IMR-90 (cell line): ENCODE measurements around the gene C12orf54. TPM values are rescaled to one million over a fixed set of nuclear protein-coding genes. Genes with fewer than 3 reads are reported as not detected.

Experiments used
- ATAC-seq: fragments of 200-7000 bp; cut with Tn5 transposase; 2 replicates; pipeline ENCODE4 v1.9.1; 2020; ENCODE audit warnings: low read depth, mild to moderate bottlenecking, moderate library complexity
- BruUV-seq: library from RNA; stranded (reverse); fragments of 400-500 nt; replicated peaks from 2 replicates; lab custom pipeline; 2021; lab: Mats Ljungman, UMichigan
- CTCF ChIA-PET: fragments of 300-600 bp; formaldehyde crosslinking; extraction: SDS; loops from one replicate; lab custom pipeline; 2021; ENCODE audit warnings: antibody characterized with exemption; lab: Yijun Ruan, JAX
- POLR2A ChIA-PET: fragments of 300-600 bp; sonication (Branson Sonifier 250); formaldehyde crosslinking; loops from one replicate; lab custom pipeline; 2022; ENCODE audit warnings: antibody characterized with exemption; ENCODE audit not compliant: unreplicated experiment; lab: Charles Lee
- DNase-seq: peaks from one replicate; pipeline ENCODE4 v3.0.0; 2013
- H2AFZ ChIP-seq: replicated peaks from 2 replicates; pipeline ENCODE3; 2013; ENCODE audit warnings: low read length, mild to moderate bottlenecking; ENCODE audit not compliant: poor library complexity
- H2AK5ac ChIP-seq: 2 replicates; pipeline ENCODE4 v1.6.1; 2013; ENCODE audit warnings: low read depth, low read length, inconsistent platforms
- H2AK9ac ChIP-seq: replicated peaks from 2 replicates; pipeline ENCODE3; 2013; ENCODE audit warnings: mild to moderate bottlenecking, low read depth, low read length, moderate library complexity; ENCODE audit not compliant: poor library complexity
- H2BK120ac ChIP-seq: 2 replicates; pipeline ENCODE4 v1.6.1; 2013; ENCODE audit warnings: low read depth, low read length, inconsistent platforms
- H2BK15ac ChIP-seq: 3 replicates; pipeline ENCODE4 v1.6.1; 2013; ENCODE audit warnings: low read depth, low read length, inconsistent platforms
- H2BK20ac ChIP-seq: 2 replicates; pipeline ENCODE4 v1.6.1; 2013; ENCODE audit warnings: low read depth, mild to moderate bottlenecking, inconsistent platforms, low read length, moderate library complexity
- H2BK5ac ChIP-seq: 2 replicates; pipeline ENCODE4 v1.6.1; 2013; ENCODE audit warnings: mild to moderate bottlenecking, low read depth, low read length, inconsistent platforms; ENCODE audit not compliant: poor library complexity, severe bottlenecking
- H3K14ac ChIP-seq: replicated peaks from 2 replicates; pipeline ENCODE4 v1.6.1; 2013; ENCODE audit warnings: low read depth, low read length, inconsistent platforms
- H3K18ac ChIP-seq: 2 replicates; pipeline ENCODE4 v1.6.1; 2013; ENCODE audit warnings: low read depth, low read length, control low read depth
- H3K23ac ChIP-seq: 2 replicates; pipeline ENCODE4 v1.6.1; 2013; ENCODE audit warnings: low read depth, low read length, inconsistent platforms
- H3K27ac ChIP-seq: 2 replicates; pipeline ENCODE4 v1.5.1; 2013; ENCODE audit warnings: mild to moderate bottlenecking, control low read depth, low read length; ENCODE audit not compliant: insufficient read depth
- H3K27me3 ChIP-seq: 2 replicates; pipeline ENCODE4 v1.6.1; 2013; ENCODE audit warnings: low read length; ENCODE audit not compliant: control insufficient read depth, insufficient read depth
- H3K36me3 ChIP-seq: 2 replicates; pipeline ENCODE4 v1.6.1; 2013; ENCODE audit warnings: low read length, mixed read lengths; ENCODE audit not compliant: control insufficient read depth, insufficient read depth
- H3K4ac ChIP-seq: 2 replicates; pipeline ENCODE4 v1.6.1; 2013; ENCODE audit warnings: low read depth, low read length, inconsistent platforms
- H3K4me1 ChIP-seq: 2 replicates; pipeline ENCODE4 v1.6.1; 2013; ENCODE audit warnings: low read length, mixed read lengths; ENCODE audit not compliant: control insufficient read depth, insufficient read depth
- H3K4me2 ChIP-seq: 2 replicates; pipeline ENCODE4 v1.6.1; 2013; ENCODE audit warnings: low read depth, mild to moderate bottlenecking, control low read depth, low read length, moderate library complexity
- H3K4me3 ChIP-seq: 2 replicates; pipeline ENCODE4 v1.5.1; 2013; ENCODE audit warnings: low read depth, mild to moderate bottlenecking, control low read depth, low read length, moderate library complexity; ENCODE audit not compliant: insufficient read depth
- H3K56ac ChIP-seq: 2 replicates; pipeline ENCODE4 v1.6.1; 2013; ENCODE audit warnings: low read length, inconsistent platforms; ENCODE audit not compliant: insufficient read depth; ENCODE audit errors: extremely low read depth
- H3K79me1 ChIP-seq, 2 experiments: 2 replicates each; pipeline ENCODE4 v1.6.1; 2013; ENCODE audit warnings: low read length in 2 of 2, inconsistent platforms in 1 of 2, low read depth in 1 of 2
- H3K9ac ChIP-seq: 2 replicates; pipeline ENCODE4 v1.6.1; 2013; ENCODE audit warnings: low read depth, low read length, control low read depth
- H3K9me1 ChIP-seq: 2 replicates; pipeline ENCODE4 v1.6.1; 2013; ENCODE audit warnings: low read length, inconsistent platforms; ENCODE audit not compliant: insufficient read depth
- H3K9me3 ChIP-seq: 2 replicates; pipeline ENCODE4 v1.6.1; 2013; ENCODE audit warnings: low read length; ENCODE audit not compliant: control insufficient read depth, insufficient read depth
- H4K20me1 ChIP-seq: 2 replicates; pipeline ENCODE4 v1.6.1; 2013; ENCODE audit warnings: low read length, inconsistent platforms; ENCODE audit not compliant: insufficient read depth
- H4K5ac ChIP-seq: 2 replicates; pipeline ENCODE4 v1.6.1; 2013; ENCODE audit warnings: mild to moderate bottlenecking, low read depth, low read length, control low read depth
- H4K8ac ChIP-seq, 2 experiments: 2 replicates each; pipeline ENCODE4 v1.6.1; 2013; ENCODE audit warnings: low read depth in 2 of 2, low read length in 2 of 2, control low read depth in 1 of 2, inconsistent platforms in 1 of 2
- H4K91ac ChIP-seq: 2 replicates; pipeline ENCODE4 v1.6.1; 2013; ENCODE audit warnings: low read depth, low read length, inconsistent platforms; ENCODE audit not compliant: insufficient read depth
- CHD1 ChIP-seq: IDR thresholded peaks from 2 replicates; pipeline ENCODE4 v1.6.1; 2012; ENCODE audit warnings: low read depth, low read length, improper control_type of control experiment
- FOS ChIP-seq: fragments of 150-350 bp; IDR thresholded peaks from 2 replicates; pipeline ENCODE4 v1.6.1; 2016; ENCODE audit warnings: low read depth, low read length
- MAFK ChIP-seq: IDR thresholded peaks from 2 replicates; pipeline ENCODE4 v1.6.1; 2012; ENCODE audit warnings: low read depth, low read length, improper control_type of control experiment
- RCOR1 ChIP-seq: IDR thresholded peaks from 2 replicates; pipeline ENCODE4 v1.6.1; 2012; ENCODE audit warnings: mild to moderate bottlenecking, low read length, improper control_type of control experiment; ENCODE audit not compliant: insufficient replicate concordance
- RFX5 ChIP-seq: IDR thresholded peaks from 2 replicates; pipeline ENCODE4 v1.8.0; 2012; ENCODE audit warnings: low read depth, mild to moderate bottlenecking, low read length, moderate library complexity
- SMC3 ChIP-seq: fragments of 150-350 bp; IDR thresholded peaks from 2 replicates; pipeline ENCODE4 v1.6.1; 2016; ENCODE audit warnings: low read depth, mild to moderate bottlenecking, antibody characterized with exemption, low read length, moderate library complexity
- USF2 ChIP-seq: fragments of 150-350 bp; IDR thresholded peaks from 2 replicates; pipeline ENCODE4 v1.6.1; 2017; ENCODE audit warnings: mild to moderate bottlenecking, antibody characterized with exemption, low read length, low read depth
- WGBS, 2 experiments: methylation state at CpG; one replicate each; pipeline versions ENCODE4 v1.1.5 to v1.1.7; 2013; ENCODE audit warnings: missing lambda C conversion rate in 2 of 2; ENCODE audit not compliant: insufficient read length in 1 of 2; ENCODE audit errors: extremely low coverage in 2 of 2; 5-methylcytosine and 5-hydroxymethylcytosine counted together
- dilution Hi-C: fragments of 300-500 bp; cut with HindIII; formaldehyde crosslinking; loops from one replicate; pipeline ENCODE4 v1.14.3; 2018; ENCODE audit warnings: low sequenced_read_pairs; ENCODE audit not compliant: unreplicated experiment
- in situ Hi-C: fragments of 300-500 bp; cut with MboI; formaldehyde crosslinking; loops from 3 replicates; pipeline ENCODE4 v1.14.3; 2019; ENCODE audit warnings: low sequenced_read_pairs, inconsistent platforms, mixed read lengths
- intact Hi-C: fragments of 100-400 bp; cut with micrococcal nuclease; formaldehyde crosslinking; loops from 2 replicates; pipeline ENCODE4 v1.10.0; 2022
- polyA plus RNA-seq, 3 experiments: library from polyadenylated mRNA; depleted of rRNA; stranded (reverse); fragments of >200 nt; gene quantifications; 2 replicates each; pipeline ENCODE4 v1.2.3, GENCODE V29; 2012; ENCODE audit warnings: low replicate concordance in 1 of 3
- total RNA-seq: library from RNA; depleted of rRNA; stranded (reverse); fragments of >200 nt; gene quantifications from 2 replicates; pipeline ENCODE4 v1.2.3, GENCODE V29; 2012

Gene C12orf54
- total and polyA plus RNA-seq, 2 of the 4 experiments (the other 2 are of a cell fraction) = not detected

GRCh38 chr12:48441069-48441468, 41.2 kb upstream of the C12orf54 start:
- Histone ChIP-seq H3K4me2 (no peak overlapping the region), H3K4me3 (no peak overlapping the region), H4K5ac (no peak overlapping the region), H2BK15ac (no peak overlapping the region), H4K8ac (no peak overlapping the region), H2BK120ac (no peak overlapping the region), H3K4ac (no peak overlapping the region), H4K91ac (no peak overlapping the region), H3K4me1 (no peaks in the 10 kb centered on the region), H4K20me1 (no peaks in the 10 kb centered on the region), H2BK5ac (no peak overlapping the region), H3K9me1 (no peaks in the 10 kb centered on the region), H3K14ac (no peak overlapping the region), H3K9me3 (no peaks in the 10 kb centered on the region), H3K79me1 (no peaks in the 10 kb centered on the region), H3K27ac (no peak overlapping the region), H3K36me3 (no peaks in the 10 kb centered on the region), H3K23ac (no peak overlapping the region), H3K27me3 (no peaks in the 10 kb centered on the region; the same call in 1 of the 2 replicates), H2AK9ac (no peak overlapping the region), H3K18ac (no peak overlapping the region), H3K9ac (no peak overlapping the region), H3K56ac (no peak overlapping the region), H2BK20ac (no peak overlapping the region), H2AK5ac (no peak overlapping the region), H2AFZ (no peak overlapping the region)
- in situ Hi-C loops = no loop called here
- TF ChIP-seq SMC3 = no peak
- no peak for TF ChIP-seq USF2
- TF ChIP-seq CHD1 = no peak
- no peak for TF ChIP-seq RFX5
- no peak for TF ChIP-seq MAFK
- no peak for TF ChIP-seq FOS
- TF ChIP-seq RCOR1 = no peak
- BruUV-seq = no TSS peak
- WGBS, 2 experiments = 0% methylated on average over 1 of the region's 7 CpGs; no CpG with 5 or more reads in 1 of the 2 experiments
- no peak for DNase-seq
- ATAC-seq = no peak; the same call in 1 of the 2 replicates
- POLR2A ChIA-PET = no interaction called here
- CTCF ChIA-PET = no interaction called here
- intact Hi-C loops = no loop called here
- dilution Hi-C loops = no loop called here
